HG03097 (cell line): Measurements from ENCODE around the gene OMA1.
"Not testable (repeated sequence)": the region's sequence is repeated elsewhere in the genome, so short reads cannot be mapped to it uniquely, and the experiment has no call there.

ENCODE experiments used
- ATAC-seq: cut with Tn5 transposase; IDR thresholded peaks from one replicate; pipeline ENCODE4 v1.9.1; 2021; ENCODE audit not compliant: unreplicated experiment, low FRiP score

Gene OMA1

GRCh38 chr1:58574816-58575215, 28.3 kb upstream of the OMA1 start:
- no peak for ATAC-seq

- ATAC-seq, result peak; percentile 93
Observed at GRCh38 chr1:58573705-58574591, 27.4 kb upstream of the OMA1 start.

- ATAC-seq, result no peak
Observed at GRCh38 chr1:58573138-58573537, 26.6 kb upstream of the OMA1 start.

- ATAC-seq, result no peak
Observed at GRCh38 chr1:58572690-58573089, 26.2 kb upstream of the OMA1 start.

GRCh38 chr1:58571616-58572015, 25.1 kb upstream of the OMA1 start:
- ATAC-seq, result no peak

- ATAC-seq, result no peak
Observed at GRCh38 chr1:58570817-58571216, 24.3 kb upstream of the OMA1 start.

GRCh38 chr1:58570094-58570493, 23.6 kb upstream of the OMA1 start:
- no peak for ATAC-seq

- no peak for ATAC-seq
Observed at GRCh38 chr1:58568911-58569310, 22.4 kb upstream of the OMA1 start.

- no peak for ATAC-seq
Observed at GRCh38 chr1:58568271-58568860, 21.8 kb upstream of the OMA1 start.

- no peak for ATAC-seq
Observed at GRCh38 chr1:58566339-58566738, 19.8 kb upstream of the OMA1 start.

GRCh38 chr1:58563715-58564114, 17.2 kb upstream of the OMA1 start:
- not testable (repeated sequence) for ATAC-seq

- ATAC-seq, result no peak
Observed at GRCh38 chr1:58561633-58562032, 15.1 kb upstream of the OMA1 start.

- ATAC-seq, result no peak
Observed at GRCh38 chr1:58555393-58555792, 8.9 kb upstream of the OMA1 start.

GRCh38 chr1:58551186-58552140, 4.9 kb upstream of the OMA1 start:
- ATAC-seq, result no peak

- not testable (repeated sequence) for ATAC-seq
Observed at GRCh38 chr1:58549291-58549690, 2.8 kb upstream of the OMA1 start.

GRCh38 chr1:58548371-58548770, 1.8 kb upstream of the OMA1 start:
- ATAC-seq, result no peak

- peak; percentile 30 for ATAC-seq
Observed at GRCh38 chr1:58545591-58546519, 671 bp downstream of the OMA1 start.

GRCh38 chr1:58543260-58543659, 3.3 kb downstream of the OMA1 start:
- ATAC-seq, result no peak

GRCh38 chr1:58539553-58539952, 7.0 kb downstream of the OMA1 start:
- no peak for ATAC-seq

GRCh38 chr1:58538821-58539220, 7.7 kb downstream of the OMA1 start:
- ATAC-seq, result no peak
